Measurements from ENCODE around the gene FAM161B. TPM values are rescaled to one million over a fixed set of nuclear protein-coding genes. Genes with fewer than 3 reads are reported as not detected.

Gene FAM161B
- polyA plus RNA-seq, 1 of the 3 experiments (the other 2 are of a cell fraction): 1.4 TPM

GRCh38 chr14:73903028-73903427 lies 46.9 kb downstream of the FAM161B start:
- H3K9ac ChIP-seq: no peak overlapping the region
- H2AFZ ChIP-seq (ENCODE audit: low read depth): no peak overlapping the region
- H3K36me3 ChIP-seq (replicated peaks in 1 of 2; ENCODE audit: control insufficient read depth in 1 of 2, insufficient read depth in 2 of 2, low read length in 1 of 2): peaks cover 61 to 88% of the 10 kb centered on the region in 2 experiments
- H3F3A ChIP-seq (replicated peaks; ENCODE audit: insufficient read depth): peaks cover 6% of the 10 kb centered on the region
- no peaks in the 10 kb centered on the region for H3K9me2 ChIP-seq
- no peak overlapping the region for H3K27ac ChIP-seq (ENCODE audit: low read depth in 2 of 2, low read length in 1 of 2)
- H3K79me2 ChIP-seq (ENCODE audit: insufficient read depth): peaks cover 35% of the 10 kb centered on the region; the same call in 1 of the 2 replicates
- TF ChIP-seq CHD2 (IDR thresholded peaks at IDR 0.05; ENCODE audit: low read length, partially characterized antibody): no peak
- no peak for TF ChIP-seq SMC3 (IDR thresholded peaks at IDR 0.05; ENCODE audit: low read depth, low read length)
- no peak for TF ChIP-seq RFX5 (IDR thresholded peaks at IDR 0.05; ENCODE audit: low read length)
- no peak for TF ChIP-seq ZBTB33 (IDR thresholded peaks at IDR 0.05; ENCODE audit: borderline replicate concordance, low read depth)
- TF ChIP-seq YY1 (IDR thresholded peaks at IDR 0.05; ENCODE audit: low read depth): no peak
- TF ChIP-seq FOXJ3 (CRISPR knock-in tag; IDR thresholded peaks at IDR 0.05): no peak
- no peak for TF ChIP-seq NFIC (IDR thresholded peaks at IDR 0.05; ENCODE audit: borderline replicate concordance)
- TF ChIP-seq MAX (IDR thresholded peaks at IDR 0.05; ENCODE audit: low read depth): no peak
- no peak for TF ChIP-seq RAD21 (IDR thresholded peaks at IDR 0.05; ENCODE audit: low read length)
- no peak for TF ChIP-seq EP300 (IDR thresholded peaks at IDR 0.05; ENCODE audit: borderline replicate concordance in 1 of 2, low read depth in 1 of 2, low read length in 1 of 2)
- WGBS (ENCODE audit: low lambda C conversion rate): 96% methylated on average over 3 of the region's 3 CpGs
- H3K4me3 ChIP-seq (ENCODE audit: low read depth in 2 of 2, low read length in 1 of 2): no peak overlapping the region
- DNase-seq: no peak
- CTCF ChIA-PET: no interaction called here
- H3K27me3 ChIP-seq (ENCODE audit: insufficient read depth): no peaks in the 10 kb centered on the region
- no peaks in the 10 kb centered on the region for H3K4me1 ChIP-seq (ENCODE audit: control insufficient read depth in 1 of 2, insufficient read depth in 2 of 2, low read depth in 1 of 2, low read length in 1 of 2)
- POLR2A ChIA-PET: no interaction called here
- H3K4me2 ChIP-seq: no peak overlapping the region
- no peaks in the 10 kb centered on the region for H3K9me3 ChIP-seq
- H4K20me1 ChIP-seq (ENCODE audit: insufficient read depth): no peaks in the 10 kb centered on the region

- peaks cover 7% of the 10 kb centered on the region for H3F3A ChIP-seq (replicated peaks; ENCODE audit: insufficient read depth)
- peaks cover 62 to 74% of the 10 kb centered on the region in 2 experiments for H3K36me3 ChIP-seq (replicated peaks in 1 of 2; ENCODE audit: control insufficient read depth in 1 of 2, insufficient read depth in 2 of 2, low read length in 1 of 2)
- H3K9ac ChIP-seq: no peak overlapping the region
- no peak for TF ChIP-seq EP300 (IDR thresholded peaks at IDR 0.05; ENCODE audit: borderline replicate concordance in 1 of 2, low read depth in 1 of 2, low read length in 1 of 2)
- TF ChIP-seq RFX5 (IDR thresholded peaks at IDR 0.05; ENCODE audit: low read length): no peak
- no peak for TF ChIP-seq MXI1 (IDR thresholded peaks at IDR 0.05; ENCODE audit: low read depth, low read length)
- TF ChIP-seq FOXM1 (IDR thresholded peaks at IDR 0.05; ENCODE audit: low read depth): no peak
- TF ChIP-seq RAD21 (IDR thresholded peaks at IDR 0.05; ENCODE audit: low read length): no peak
- TF ChIP-seq SMC3 (IDR thresholded peaks at IDR 0.05; ENCODE audit: low read depth, low read length): no peak
- no peaks in the 10 kb centered on the region for H3K9me2 ChIP-seq
- no peak for DNase-seq
- H3K27ac ChIP-seq (ENCODE audit: low read depth in 2 of 2, low read length in 1 of 2): no peak overlapping the region
- no peak overlapping the region for H3K4me2 ChIP-seq
- 94% methylated on average over 1 of the region's 1 CpG for WGBS (ENCODE audit: low lambda C conversion rate)
- CTCF ChIA-PET: interaction anchor here (1.0 kb wide), 1 partner anchor 12 kb away, joined by 3 read pairs; no protein-coding TSS in a partner anchor
- H4K20me1 ChIP-seq (ENCODE audit: insufficient read depth): peaks cover 18% of the 10 kb centered on the region
- no peaks in the 10 kb centered on the region for H3K4me1 ChIP-seq (ENCODE audit: control insufficient read depth in 1 of 2, insufficient read depth in 2 of 2, low read depth in 1 of 2, low read length in 1 of 2)
- POLR2A ChIA-PET: interaction anchor here (1.4 kb wide), 1 partner anchor 10 kb away, joined by 7 read pairs; the partner anchor contains the start of gene ZNF410
- no peak overlapping the region for H2AFZ ChIP-seq (ENCODE audit: low read depth)
- no peaks in the 10 kb centered on the region for H3K9me3 ChIP-seq
- H3K79me2 ChIP-seq (ENCODE audit: insufficient read depth): peaks cover 61% of the 10 kb centered on the region
- no peaks in the 10 kb centered on the region for H3K27me3 ChIP-seq (ENCODE audit: insufficient read depth)
- no peak overlapping the region for H3K4me3 ChIP-seq (ENCODE audit: low read depth in 2 of 2, low read length in 1 of 2)
Observed at GRCh38 chr14:73896521-73896920, 53.4 kb downstream of the FAM161B start.

All from SK-N-SH (cell line).